Fibroblast of gingiva (primary cell): ENCODE measurements around the gene MGAT5B.

Source experiments
- DNase-seq: peaks from one replicate; pipeline ENCODE4 v3.0.0-alpha.2; 2011; ENCODE audit warnings: low read depth

MGAT5B gene

GRCh38 chr17:76981545-76982295 lies 113.5 kb downstream of the MGAT5B start:
- DNase-seq: no peak

GRCh38 chr17:76982408-76983074 lies 114.3 kb downstream of the MGAT5B start:
- no peak for DNase-seq

GRCh38 chr17:76983075-76983775 lies 115.0 kb downstream of the MGAT5B start:
- DNase-seq: no peak

- no peak for DNase-seq
These were observed 118.2 kb downstream of the MGAT5B start for GRCh38 chr17:76986365-76986764.

- DNase-seq: no peak
These were observed 119.4 kb downstream of the MGAT5B start for GRCh38 chr17:76987486-76988093.

- no peak for DNase-seq
These were observed 120.6 kb downstream of the MGAT5B start for GRCh38 chr17:76988796-76989195.

- no peak for DNase-seq
These were observed 121.3 kb downstream of the MGAT5B start for GRCh38 chr17:76989519-76989918.

GRCh38 chr17:76992891-76993290 lies 124.7 kb downstream of the MGAT5B start:
- DNase-seq: no peak

GRCh38 chr17:76993651-76994050 lies 125.4 kb downstream of the MGAT5B start:
- DNase-seq: no peak

GRCh38 chr17:76994237-76994637 lies 126.0 kb downstream of the MGAT5B start:
- DNase-seq: no peak

GRCh38 chr17:76995387-76996105 lies 127.3 kb downstream of the MGAT5B start:
- DNase-seq: no peak

GRCh38 chr17:76996741-76997694 lies 128.8 kb downstream of the MGAT5B start:
- DNase-seq: no peak

- DNase-seq: no peak
These were observed 129.9 kb downstream of the MGAT5B start for GRCh38 chr17:76997981-76998531.

- no peak for DNase-seq
These were observed 130.6 kb downstream of the MGAT5B start for GRCh38 chr17:76998839-76999238.
